SJSA1 (cell line): ENCODE data around the gene PDZD11. TPM values are rescaled to one million over a fixed set of nuclear protein-coding genes. Genes with fewer than 3 reads are reported as not detected.
"Not testable (repeated sequence)": the region's sequence is repeated elsewhere in the genome, so short reads cannot be mapped to it uniquely, and the experiment has no call there.

Source experiments
- DNase-seq, 2 experiments: peaks; one replicate each; pipeline ENCODE4 v3.0.0-alpha.2; 2015 to 2020; ENCODE audit warnings: low spot score in 2 of 2, low read depth in 1 of 2
- H3K27ac ChIP-seq: fragments of 250-450 bp; sonication (Bioruptor Pico); 2 replicates; pipeline ENCODE4 v1.5.1; 2020; ENCODE audit warnings: mild to moderate bottlenecking, moderate library complexity
- H3K27me3 ChIP-seq: fragments of 250-450 bp; sonication (Bioruptor Pico); replicated peaks from 2 replicates; pipeline ENCODE4 v1.5.1; 2020; ENCODE audit warnings: mild to moderate bottlenecking, moderate library complexity
- H3K36me3 ChIP-seq: fragments of 250-450 bp; sonication (Bioruptor Pico); 2 replicates; pipeline ENCODE4 v1.5.1; 2020; ENCODE audit warnings: mild to moderate bottlenecking
- H3K4me1 ChIP-seq: fragments of 250-450 bp; sonication (Bioruptor Pico); replicated peaks from 2 replicates; pipeline ENCODE4 v1.6.1; 2021; ENCODE audit warnings: mild to moderate bottlenecking
- H3K4me3 ChIP-seq: fragments of 250-450 bp; sonication (Bioruptor Pico); 2 replicates; pipeline ENCODE4 v1.5.1; 2020; ENCODE audit warnings: mild to moderate bottlenecking
- H3K9me3 ChIP-seq: fragments of 250-450 bp; sonication (Bioruptor Pico); replicated peaks from 2 replicates; pipeline ENCODE4 v1.5.1; 2020; ENCODE audit warnings: mild to moderate bottlenecking
- total RNA-seq: library from RNA; depleted of rRNA; stranded (reverse); fragments of >200 nt; shearing (Covaris generic); gene quantifications from 2 replicates; pipeline ENCODE4 v1.2.3, GENCODE V29; 2014; rRNA removed

The PDZD11 gene
- total RNA-seq, 1 experiment from 2014 or later: 85.6 TPM

GRCh38 chrX:70244881-70245280, 44.8 kb downstream of the PDZD11 start:
- Histone ChIP-seq H3K27me3 (no peaks in the 10 kb centered on the region), H3K4me3 (no peak overlapping the region), H3K4me1 (no peaks in the 10 kb centered on the region), H3K27ac (no peak overlapping the region), H3K9me3 (no peaks in the 10 kb centered on the region), H3K36me3 (no peaks in the 10 kb centered on the region)
- no peak for DNase-seq

DNA sequence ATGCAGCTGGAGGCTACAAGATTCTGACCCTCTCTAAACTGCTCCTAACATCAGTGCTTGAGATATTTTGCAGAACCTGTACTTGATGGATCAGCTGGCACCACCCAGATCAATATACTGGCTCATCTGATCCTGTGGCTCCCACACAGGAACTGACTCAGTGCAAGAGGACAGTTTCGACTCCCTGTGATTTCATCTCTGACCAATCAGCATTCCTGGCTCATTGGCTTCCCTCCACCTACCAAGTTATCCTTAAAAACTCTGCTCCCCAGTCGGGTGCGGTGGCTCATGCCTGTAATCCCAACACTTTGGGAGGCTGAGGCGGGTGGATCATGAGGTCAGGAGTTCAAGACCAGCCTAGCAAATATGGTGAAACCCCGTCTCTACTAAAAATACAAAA, 46.1 kb downstream of the PDZD11 start:
- not testable (repeated sequence) for H3K27me3 ChIP-seq, DNase-seq, H3K27ac ChIP-seq, H3K4me3 ChIP-seq, H3K36me3 ChIP-seq, H3K4me1 ChIP-seq, H3K9me3 ChIP-seq

GRCh38 chrX:70241501-70241900, 48.2 kb downstream of the PDZD11 start:
- Histone ChIP-seq H3K4me1 (no peaks in the 10 kb centered on the region), H3K9me3 (no peaks in the 10 kb centered on the region), H3K27me3 (no peaks in the 10 kb centered on the region), H3K27ac (no peak overlapping the region), H3K4me3 (no peak overlapping the region), H3K36me3 (no peaks in the 10 kb centered on the region)
- no peak for DNase-seq

DNA sequence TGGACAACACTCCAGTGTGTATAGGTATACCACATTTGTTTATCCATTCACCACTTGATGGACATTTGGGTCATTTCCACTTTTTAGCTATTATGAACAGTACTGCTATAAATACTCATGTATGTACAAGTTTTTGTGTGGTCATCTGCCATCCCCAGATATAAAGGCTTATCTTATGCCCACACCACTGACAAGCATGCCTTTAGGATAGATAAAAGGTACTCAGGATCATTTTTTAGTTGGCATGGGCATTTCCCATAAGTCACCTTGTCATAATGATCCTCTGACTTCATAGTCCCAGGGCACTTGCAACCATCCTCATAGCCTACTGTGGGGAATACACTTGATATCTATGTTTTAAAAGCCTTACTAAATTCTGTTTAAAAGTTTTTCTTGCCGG, 49.0 kb downstream of the PDZD11 start:
- no peak overlapping the region for H3K27ac ChIP-seq
- no peak for DNase-seq
- H3K27me3 ChIP-seq: no peaks in the 10 kb centered on the region
- no peaks in the 10 kb centered on the region for H3K36me3 ChIP-seq
- H3K4me3 ChIP-seq: no peak overlapping the region
- no peaks in the 10 kb centered on the region for H3K4me1 ChIP-seq
- H3K9me3 ChIP-seq: no peaks in the 10 kb centered on the region

Other genes with a start within 250 kb of the PDZD11 start
- not detected in 2 replicates for gene AWAT2, start 240.0 kb downstream of the PDZD11 start, total RNA-seq
- not detected in 2 replicates for gene OTUD6A, start 227.5 kb downstream of the PDZD11 start, total RNA-seq
- 42.1 and 45.4 TPM in 2 replicates for gene IGBP1, start 156.5 kb downstream of the PDZD11 start, total RNA-seq
- not detected in 2 replicates for gene DGAT2L6, start 112.4 kb downstream of the PDZD11 start, total RNA-seq
- gene AWAT1, start 55.3 kb downstream of the PDZD11 start, total RNA-seq: not detected in 2 replicates
- gene P2RY4, start 29.7 kb downstream of the PDZD11 start, total RNA-seq: not detected in 2 replicates
- not detected in 2 replicates for gene ARR3, start 21.6 kb downstream of the PDZD11 start, total RNA-seq
- gene RAB41, start 7.8 kb downstream of the PDZD11 start, total RNA-seq: not detected in 2 replicates
- gene KIF4A, start 177 bp upstream of the PDZD11 start, total RNA-seq: 56.3 and 66.2 TPM in 2 replicates
- 0.05 TPM in 1 of 2 replicates, not detected in the other for gene GDPD2, start 133.4 kb upstream of the PDZD11 start, total RNA-seq
- gene DLG3, start 154.9 kb upstream of the PDZD11 start, total RNA-seq: 16.6 and 19.4 TPM in 2 replicates